HL-60 (cell line): ENCODE results near the gene SPAAR.
A peak's percentile ranks its signal among the peaks of the same experiment; 100 is the strongest.

ENCODE experiments used
- DNase-seq, 2 experiments: peaks; one replicate each; pipeline ENCODE4 v3.0.0-alpha.2; 2010 to 2020; ENCODE audit warnings: low read depth in 1 of 2, low spot score in 1 of 2
- H3K27ac ChIP-seq: fragments of 250-450 bp; sonication (Bioruptor Pico); replicated peaks from 2 replicates; pipeline ENCODE4 v1.5.1; 2020; ENCODE audit warnings: mild to moderate bottlenecking, moderate library complexity
- H3K27me3 ChIP-seq: fragments of 250-450 bp; sonication (Bioruptor Pico); 2 replicates; pipeline ENCODE4 v1.5.1; 2021; ENCODE audit warnings: mild to moderate bottlenecking, moderate library complexity; ENCODE audit not compliant: insufficient read depth, poor library complexity, severe bottlenecking
- H3K4me3 ChIP-seq: replicated peaks from 2 replicates; pipeline ENCODE4 v1.5.1; 2011; ENCODE audit warnings: mild to moderate bottlenecking, control low read depth, low read length; ENCODE audit not compliant: insufficient read depth
- CTCF ChIP-seq: IDR thresholded peaks from one replicate; pipeline ENCODE4 v1.5.1; 2011; ENCODE audit warnings: low read length, control low read depth, inconsistent platforms; ENCODE audit not compliant: insufficient read depth
- GABPA ChIP-seq: IDR thresholded peaks from 2 replicates; pipeline ENCODE4 v1.6.1; 2012; ENCODE audit warnings: low read depth
- POLR2AphosphoS5 ChIP-seq: IDR thresholded peaks from 2 replicates; pipeline ENCODE4 v1.6.1; 2012; ENCODE audit warnings: low read depth
- REST ChIP-seq: IDR thresholded peaks from 2 replicates; pipeline ENCODE4 v1.6.1; 2012; ENCODE audit warnings: low read depth; ENCODE audit not compliant: insufficient replicate concordance
- SPI1 ChIP-seq: IDR thresholded peaks from 2 replicates; pipeline ENCODE4 v1.6.1; 2012; ENCODE audit warnings: low read depth, mild to moderate bottlenecking, borderline replicate concordance

SPAAR gene

GRCh38 chr9:35951736-35952135, 42.4 kb downstream of the SPAAR start:
- Histone ChIP-seq H3K4me3 (no peak overlapping the region), H3K27ac (no peak overlapping the region), H3K27me3 (peaks cover 2% of the 10 kb centered on the region)
- DNase-seq, result no peak
- TF ChIP-seq GABPA, result no peak
- TF ChIP-seq SPI1, result no peak

- no peak overlapping the region for H3K4me3 ChIP-seq
- TF ChIP-seq GABPA (no peak), CTCF (no peak), REST (no peak), POLR2AphosphoS5 (no peak), SPI1 (no peak)
- H3K27ac ChIP-seq, result no peak overlapping the region
- no peak for DNase-seq
- peaks cover 2% of the 10 kb centered on the region for H3K27me3 ChIP-seq
Observed at GRCh38 chr9:35952526-35953191, 43.4 kb downstream of the SPAAR start.

GRCh38 chr9:35954942-35955546, 45.8 kb downstream of the SPAAR start:
- Histone ChIP-seq H3K27me3 (peaks cover 2% of the 10 kb centered on the region), H3K27ac (no peak overlapping the region), H3K4me3 (no peak overlapping the region)
- TF ChIP-seq CTCF, result peak; percentile 70
- no peak for TF ChIP-seq GABPA
- peak; percentile 21 to 48 for DNase-seq

DNA sequence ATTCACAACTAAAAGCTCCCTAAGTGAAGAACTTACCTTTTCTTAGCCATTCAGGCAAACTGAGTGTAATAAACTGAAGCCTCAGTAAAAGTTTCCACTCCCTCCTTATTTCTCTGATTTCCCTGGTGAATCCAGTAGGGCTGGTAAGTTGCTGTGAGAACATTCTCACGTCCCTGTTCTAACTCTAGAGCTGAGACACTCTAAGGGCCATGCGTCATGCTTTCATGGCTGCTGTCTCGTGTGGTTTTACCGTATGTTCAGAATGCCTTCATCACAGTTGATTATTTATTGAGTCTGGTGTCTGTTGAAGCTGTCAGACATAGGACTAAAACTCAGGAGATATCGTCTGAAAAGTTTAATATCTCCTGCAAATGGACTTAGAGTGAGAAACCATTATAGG, 47.4 kb downstream of the SPAAR start:
- TF ChIP-seq REST (no peak), GABPA (no peak), POLR2AphosphoS5 (no peak), CTCF (no peak), SPI1 (no peak)
- H3K4me3 ChIP-seq, result no peak overlapping the region
- peaks cover 2% of the 10 kb centered on the region for H3K27me3 ChIP-seq
- H3K27ac ChIP-seq, result no peak overlapping the region
- no peak for DNase-seq
